DOHH2 (cell line): ENCODE measurements around the gene HDAC3.

Source experiments
- CTCF ChIP-seq: fragments of 200-600 bp; sonication (generic); IDR thresholded peaks from one replicate; pipeline ENCODE4 v1.5.1; 2014; ENCODE audit warnings: antibody characterized with exemption, mild to moderate bottlenecking, low read depth, low read length; ENCODE audit not compliant: poor library complexity, severe bottlenecking
- EZH2phosphoT487 ChIP-seq: fragments of 200-600 bp; sonication (generic); IDR thresholded peaks from 2 replicates; pipeline ENCODE4 v1.6.1; 2017; ENCODE audit warnings: borderline replicate concordance, mild to moderate bottlenecking, antibody characterized with exemption, low read length, moderate library complexity, mixed read lengths

GRCh38 chr5:141623611-141624010 is 13.0 kb downstream of the HDAC3 start:
- TF ChIP-seq EZH2phosphoT487 (no peak), CTCF (no peak)
